GM19455 (cell line): ENCODE measurements around the gene ZFP62.

Experiments used
- ATAC-seq: cut with Tn5 transposase; IDR thresholded peaks from one replicate; pipeline ENCODE4 v1.9.1; 2021; ENCODE audit not compliant: unreplicated experiment

ZFP62 gene

DNA sequence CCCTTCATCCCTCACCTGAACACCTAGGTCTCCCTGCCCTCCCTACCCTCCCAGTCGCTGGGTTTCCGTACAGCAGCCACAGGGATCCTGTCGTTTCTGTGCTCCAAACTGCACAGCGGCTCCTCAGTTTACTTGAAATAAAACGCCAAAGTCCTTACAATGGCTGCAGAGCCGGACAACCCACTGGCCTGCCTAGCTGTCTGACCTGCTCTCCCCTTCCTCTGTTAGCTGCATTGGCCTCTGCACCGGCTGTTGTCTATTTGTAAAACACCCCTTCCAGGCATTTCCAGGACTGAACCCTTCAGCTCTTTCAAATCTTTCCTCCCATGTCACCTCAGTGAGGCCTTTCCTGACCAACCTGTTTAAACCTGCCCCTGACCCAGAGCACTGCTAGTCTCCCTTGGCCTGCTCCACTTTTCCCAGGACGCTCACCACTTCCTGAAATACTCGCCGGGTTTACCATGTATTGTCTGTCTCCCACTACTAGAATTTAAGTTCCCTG is 49.4 kb downstream of the ZFP62 start:
- ATAC-seq, result no peak

DNA sequence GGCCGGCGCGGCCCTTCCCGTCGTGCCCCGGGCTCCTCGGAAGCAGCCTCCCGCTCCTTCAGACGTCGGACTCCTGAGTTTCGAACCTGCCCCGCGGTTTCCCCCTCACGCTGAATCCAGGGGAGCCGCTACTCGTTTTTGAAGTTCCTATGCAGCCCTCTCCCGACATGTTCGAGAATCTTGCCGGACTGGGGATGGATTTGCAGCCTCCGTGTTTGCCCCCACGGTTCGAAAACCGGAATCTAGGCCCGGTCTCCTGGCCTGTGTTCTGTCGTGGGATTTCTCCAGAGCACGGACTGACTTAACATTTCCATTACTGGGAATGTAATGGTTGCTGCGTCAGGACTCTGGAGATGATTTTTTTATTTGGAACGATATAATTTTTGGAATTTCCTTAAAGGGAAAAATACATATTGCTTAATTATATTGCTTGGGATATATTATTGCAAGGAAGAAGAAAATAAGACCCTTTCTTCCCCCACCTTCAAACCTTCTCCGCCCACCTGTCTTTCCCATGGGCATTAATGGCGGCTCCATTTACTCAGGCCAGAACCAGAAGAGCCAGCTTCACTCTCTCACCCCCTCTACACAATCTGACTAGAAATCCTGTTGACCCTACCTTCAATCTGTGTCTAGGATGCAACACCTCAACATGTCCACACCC is 50.0 kb downstream of the ZFP62 start:
- no peak for ATAC-seq

DNA sequence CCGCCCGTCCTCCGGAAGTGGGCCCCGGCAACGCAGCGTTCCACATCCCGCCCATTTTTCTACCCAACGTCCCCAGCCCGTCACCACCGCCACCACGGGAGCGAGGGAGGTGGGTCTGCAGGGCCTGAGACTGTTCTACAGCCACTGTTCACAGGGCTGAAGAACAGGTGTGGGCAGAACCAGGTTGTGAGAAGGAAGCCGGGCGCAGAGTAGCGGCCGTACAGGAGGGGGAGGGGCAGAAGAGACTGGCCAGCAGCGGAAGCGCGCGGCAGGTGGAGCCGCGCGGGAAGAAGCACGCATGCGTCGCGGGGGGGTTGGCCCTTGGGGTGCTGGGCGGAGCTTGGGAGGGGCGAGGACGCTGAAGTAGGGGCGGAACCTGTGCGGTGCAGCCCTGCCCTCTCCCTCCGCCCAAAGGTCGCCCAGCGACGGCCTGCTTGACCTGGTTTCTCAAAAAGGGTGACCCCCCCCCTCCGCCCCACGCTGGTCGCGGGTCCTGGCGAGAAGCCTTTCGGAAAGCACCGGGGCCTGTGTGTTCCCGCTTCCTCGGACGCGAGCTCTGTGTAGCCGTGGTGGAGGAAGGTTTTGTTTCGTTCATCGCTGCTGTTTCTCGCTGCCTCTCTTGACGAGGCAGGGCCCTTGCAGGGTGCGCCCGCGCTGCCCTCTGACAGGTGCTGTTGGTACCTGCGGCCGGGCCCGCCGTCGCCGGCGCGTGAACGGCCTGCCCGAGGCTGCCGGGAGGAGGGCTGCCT is 50.7 kb downstream of the ZFP62 start:
- peak; percentile 73 for ATAC-seq

DNA sequence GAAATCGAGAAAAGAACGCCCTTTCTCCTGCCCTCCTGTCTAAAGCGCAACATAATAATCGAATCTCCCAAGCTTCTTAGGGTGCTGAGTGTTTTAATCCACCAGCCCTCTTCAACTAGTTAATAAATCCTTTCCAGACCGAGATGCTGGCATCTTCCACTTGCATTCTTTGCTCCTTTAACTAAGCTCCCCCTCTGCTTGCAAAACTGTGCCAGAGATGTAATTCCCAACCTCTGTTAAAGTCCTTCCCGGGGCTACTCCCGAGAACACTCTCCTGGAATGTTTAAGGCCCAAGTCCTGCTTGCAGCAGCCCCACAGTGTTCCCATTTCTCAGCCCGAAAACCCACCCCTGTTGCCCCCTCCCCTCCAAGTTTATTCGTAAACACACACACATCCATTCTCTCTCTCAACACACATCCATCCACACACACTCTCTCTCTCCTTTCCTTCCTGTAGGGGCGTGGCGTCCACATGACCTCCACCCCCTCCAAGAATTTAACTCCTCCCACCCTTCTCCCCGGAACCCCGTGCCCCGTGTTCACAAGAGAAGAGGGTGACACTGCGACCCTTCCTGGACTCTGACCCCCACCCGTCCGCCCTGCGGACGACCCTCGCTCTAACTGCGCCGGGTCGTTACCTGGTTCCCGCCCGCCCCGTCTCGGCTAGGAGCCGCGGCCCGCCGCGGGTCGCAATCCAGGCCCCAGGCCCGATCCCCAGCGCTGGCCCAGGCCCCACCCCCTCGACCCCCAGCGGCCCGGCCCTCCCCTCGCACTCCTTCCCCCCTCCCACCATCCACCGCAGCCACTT is 51.5 kb downstream of the ZFP62 start:
- peak; percentile 57 for ATAC-seq

DNA sequence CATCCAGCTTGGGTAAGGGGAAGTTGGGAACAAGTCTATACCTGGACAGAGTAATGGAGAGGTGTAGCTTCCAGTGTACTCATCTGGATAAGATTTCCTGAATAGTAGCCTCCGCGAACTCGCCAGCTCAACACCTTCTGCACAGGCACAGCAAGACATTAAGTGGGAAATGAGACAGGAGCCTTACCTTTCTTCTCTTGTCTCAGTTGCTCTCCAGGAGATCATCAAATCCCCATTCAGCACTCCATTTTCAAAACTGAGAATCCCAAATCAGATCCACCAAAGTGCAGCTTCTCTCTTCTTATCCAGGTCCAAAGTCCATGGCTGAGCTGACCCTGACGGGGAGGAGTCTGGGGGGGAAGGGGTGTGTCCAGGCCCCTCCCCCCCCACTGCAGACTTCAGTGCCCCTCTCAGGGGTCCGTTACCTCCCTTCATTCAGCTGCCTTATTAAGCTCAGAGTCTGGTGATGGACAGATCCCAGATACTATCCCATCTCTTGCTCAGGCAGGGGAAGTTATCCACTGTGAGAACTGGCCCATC is 52.5 kb downstream of the ZFP62 start:
- no peak for ATAC-seq

DNA sequence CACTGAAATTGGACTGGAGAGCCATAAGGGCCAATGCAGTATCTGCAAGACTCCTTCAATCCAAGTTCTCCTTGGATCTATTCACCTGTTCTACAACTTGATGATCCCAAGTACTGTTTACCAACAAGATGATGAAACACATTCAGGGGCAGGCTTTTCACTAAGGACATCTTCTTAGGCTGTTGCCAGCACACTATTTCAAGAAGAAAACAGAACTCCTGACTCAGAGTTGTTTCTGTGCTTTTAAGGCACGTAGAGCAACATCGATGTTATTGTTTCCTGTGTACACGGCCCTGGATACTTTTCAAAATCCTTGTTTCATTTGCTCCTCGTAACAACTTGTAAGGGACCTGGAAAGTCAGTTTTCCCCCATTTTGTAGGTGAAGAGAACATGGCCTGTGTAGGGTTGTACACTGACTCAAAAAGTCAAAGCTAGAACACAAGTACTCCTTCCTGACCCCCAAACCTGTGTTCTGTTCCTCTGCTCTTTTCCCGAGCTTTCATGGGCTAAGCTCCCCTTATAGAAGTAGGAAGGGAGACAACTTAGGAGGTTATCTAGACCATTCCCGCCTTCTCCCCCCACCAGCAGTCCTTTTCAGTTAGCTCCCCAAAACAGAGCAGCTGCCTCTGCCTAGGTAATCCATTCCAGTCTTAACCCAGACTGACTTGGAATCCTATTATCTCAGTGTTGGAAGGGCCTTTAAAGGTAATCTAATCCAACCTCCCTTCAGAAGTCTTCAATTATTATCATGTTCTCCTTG is 53.2 kb downstream of the ZFP62 start:
- ATAC-seq, result no peak

DNA sequence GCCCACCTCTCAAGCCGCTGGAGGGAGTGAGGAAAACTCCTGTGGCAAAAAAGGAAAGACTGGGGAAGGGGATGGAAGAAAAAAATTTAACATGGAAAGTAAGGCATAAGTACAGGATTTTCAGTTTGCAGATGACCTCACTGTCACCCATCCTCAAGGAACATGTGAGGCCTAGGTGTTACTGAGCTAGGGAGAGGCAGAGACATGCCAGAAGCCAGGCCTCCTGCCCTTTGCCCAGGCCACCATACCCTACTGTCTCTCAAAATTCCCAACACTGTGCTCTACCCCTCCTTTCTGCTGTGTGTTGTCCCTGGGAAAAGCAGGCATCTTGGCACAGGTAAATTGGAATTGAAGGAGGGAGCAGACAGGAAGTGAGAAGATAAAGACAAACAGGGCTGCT is 54.0 kb downstream of the ZFP62 start:
- ATAC-seq, result no peak

DNA sequence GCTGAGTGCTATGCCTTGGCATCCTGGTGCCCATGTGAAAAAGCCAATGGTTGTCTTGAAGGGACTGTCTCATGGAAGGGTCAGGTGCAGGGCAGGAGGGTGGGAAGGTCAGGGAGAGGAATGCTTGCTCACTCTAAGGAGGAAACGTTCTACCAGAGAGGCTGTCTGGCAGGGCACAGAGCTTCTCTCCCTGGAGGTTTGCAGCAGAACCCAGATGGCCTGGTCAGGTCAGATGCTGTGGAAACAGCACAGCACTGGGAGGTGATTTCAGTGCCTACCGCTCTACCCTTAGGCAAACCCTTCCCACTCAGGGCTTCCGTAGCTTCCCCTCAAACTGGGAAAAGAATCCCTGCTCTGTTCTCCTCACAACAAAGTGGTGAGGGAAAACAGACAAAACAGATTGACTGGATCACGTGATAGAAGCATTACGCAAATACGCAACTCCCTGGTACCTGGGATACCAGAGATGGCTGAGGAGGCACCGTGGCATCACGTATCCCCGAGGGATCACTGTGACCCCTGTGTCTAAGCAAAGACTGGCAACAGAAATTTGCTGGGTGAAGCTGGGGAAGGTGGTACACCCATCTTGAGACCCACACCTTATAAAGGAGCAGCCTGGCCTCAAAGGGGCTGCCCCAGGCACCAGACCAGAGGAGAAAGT is 54.6 kb downstream of the ZFP62 start:
- ATAC-seq, result no peak

DNA sequence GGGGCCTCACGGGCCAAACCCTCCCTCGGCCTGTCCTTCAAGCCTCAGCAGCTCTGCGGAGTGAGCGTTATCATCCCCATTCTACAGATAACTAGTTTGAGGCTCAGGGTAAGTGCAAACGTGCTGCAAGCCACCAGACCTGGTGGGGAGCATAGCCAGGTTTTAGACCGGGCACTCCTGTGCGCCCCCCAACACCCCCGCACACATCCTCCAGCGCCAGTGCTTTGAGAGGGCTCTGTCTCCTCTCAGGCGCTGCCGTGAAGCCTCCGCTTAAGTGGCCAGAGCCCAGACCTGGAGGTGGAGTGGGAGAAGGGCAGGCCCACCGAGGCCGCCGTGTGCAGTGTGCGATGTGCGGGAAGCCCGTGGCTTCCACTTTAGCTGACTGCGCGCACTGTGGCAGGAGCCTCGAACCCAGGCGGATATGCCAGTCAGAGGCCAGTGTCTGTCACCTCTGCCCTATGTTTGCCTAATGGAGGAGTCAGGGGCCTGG is 56.9 kb downstream of the ZFP62 start:
- ATAC-seq, result peak; percentile 7

DNA sequence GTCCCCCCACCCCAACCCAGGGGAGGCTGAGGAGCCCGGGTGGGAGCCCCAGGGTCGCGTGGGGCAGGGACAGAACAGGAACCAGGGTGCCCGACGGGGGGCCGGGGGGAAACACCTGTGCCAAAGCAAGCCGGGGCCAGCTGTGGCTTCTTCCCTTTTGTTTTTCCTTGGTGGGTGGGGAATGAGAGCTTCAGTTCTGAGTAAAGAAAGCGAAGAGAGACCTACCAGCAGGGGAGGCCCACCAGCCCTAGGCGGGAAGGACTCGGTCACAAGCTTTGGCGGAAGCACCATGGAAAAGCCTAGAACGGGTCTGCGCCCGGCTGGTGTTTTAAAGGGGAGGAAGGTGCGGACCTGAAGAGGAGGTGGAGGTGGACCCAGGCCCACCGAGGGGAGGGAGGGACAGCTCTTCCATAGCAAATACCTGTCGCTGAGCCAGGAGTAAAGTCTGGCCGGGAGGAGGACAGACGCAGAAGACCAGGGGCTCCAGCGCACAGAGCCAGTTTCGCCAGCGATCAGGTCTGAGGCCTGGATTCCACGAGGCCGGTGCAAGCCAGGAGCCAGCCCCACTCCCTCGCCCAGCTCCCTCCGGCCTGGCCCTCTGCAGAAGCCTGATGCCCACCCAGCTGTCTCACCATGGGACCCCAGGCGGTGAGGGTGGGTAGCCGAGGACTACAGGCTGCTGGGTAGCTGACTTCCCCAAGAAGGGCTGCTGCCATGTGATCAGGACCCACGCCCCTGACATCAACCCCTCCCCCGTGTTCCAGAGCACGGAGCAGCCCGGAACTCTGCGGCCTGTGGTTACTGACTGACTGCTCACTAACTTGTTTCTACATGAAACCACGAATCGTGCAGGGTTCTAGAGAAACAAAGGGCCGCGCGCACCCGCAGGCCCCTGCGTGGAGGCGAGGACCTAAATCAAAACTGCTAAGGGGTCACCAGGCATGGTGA is 57.6 kb downstream of the ZFP62 start:
- ATAC-seq, result peak; percentile 53

DNA sequence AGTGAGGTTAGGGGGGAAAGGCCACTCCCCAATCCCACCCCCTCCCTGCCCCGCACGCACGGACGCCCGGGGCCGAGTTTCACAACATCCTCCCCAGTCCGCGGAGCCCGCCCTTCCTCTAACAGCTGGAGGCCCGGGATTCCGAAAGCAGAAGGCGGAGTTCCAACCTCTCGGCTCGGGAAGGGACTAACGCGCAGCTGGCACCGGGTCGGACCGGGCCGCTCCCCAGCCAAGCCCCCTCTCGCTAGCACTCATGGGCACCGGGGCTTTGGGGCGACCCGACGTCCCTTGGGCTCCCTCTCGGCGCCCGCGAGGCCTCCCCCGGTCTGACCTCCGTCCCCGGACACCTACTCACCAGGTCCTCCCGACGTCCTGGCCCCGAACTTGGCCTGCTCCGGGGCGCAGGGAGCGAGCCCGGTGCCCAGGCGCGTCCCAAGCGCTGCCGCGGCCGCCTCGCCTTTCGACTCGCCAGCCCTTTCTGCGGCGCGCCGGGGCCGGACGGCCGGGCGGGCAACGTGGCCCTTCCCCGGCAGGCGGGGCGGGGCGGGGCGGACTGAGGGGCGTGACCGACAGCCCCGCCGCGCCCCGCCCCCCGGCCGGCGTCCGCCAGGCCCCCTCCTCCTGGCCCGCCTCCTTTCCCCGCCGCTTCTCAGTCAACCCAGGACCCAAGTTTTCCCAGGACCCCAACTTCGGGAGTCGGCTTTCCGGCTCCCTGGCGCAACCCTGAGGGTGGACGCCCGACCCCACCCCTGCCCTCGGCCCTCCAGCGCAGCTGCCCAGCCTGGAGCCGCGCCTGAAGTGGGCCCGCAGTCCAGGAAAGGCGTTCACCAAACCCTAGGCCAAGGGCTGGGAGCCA is 58.5 kb downstream of the ZFP62 start, which contains the start of gene MGAT1:
Gene MGAT1 (minus strand): TSS at position 482 of the 856 bp plus-strand sequence. CDS start 9,835 bp downstream, outside the sequence.
- ATAC-seq, result peak; percentile 54

DNA sequence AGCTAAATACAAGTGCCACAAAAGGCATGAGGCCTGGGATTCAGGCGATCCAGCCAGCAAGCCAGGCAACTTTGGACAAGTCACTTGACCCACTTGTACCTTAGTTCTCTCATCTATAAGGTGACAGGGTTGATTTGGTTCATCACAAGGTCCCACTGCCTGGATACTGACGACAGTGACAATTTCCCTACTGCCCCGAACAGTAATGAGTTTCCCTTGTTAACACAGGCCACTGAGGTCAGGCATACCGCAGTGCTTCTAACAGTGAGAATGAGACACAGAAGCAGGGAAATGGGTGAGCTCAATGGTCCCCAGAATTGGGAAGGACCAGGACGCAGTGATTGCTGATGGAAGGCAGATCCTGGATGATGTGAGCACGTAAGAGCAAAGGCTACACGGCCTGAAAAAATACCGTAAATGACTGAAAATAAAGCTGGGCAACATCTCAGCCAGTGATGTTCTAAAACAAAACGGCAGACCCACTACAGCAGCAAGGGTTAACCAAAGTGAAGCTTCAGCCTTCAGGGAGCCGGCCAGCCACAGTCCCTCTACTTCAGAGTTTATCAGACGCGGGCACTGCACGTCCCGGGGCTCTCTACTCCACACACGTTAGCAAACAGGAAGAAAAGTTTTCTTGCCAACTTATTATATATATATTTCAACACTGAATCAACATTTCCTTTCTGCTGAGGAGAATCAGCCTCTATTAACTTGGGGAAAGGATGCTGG is 59.3 kb downstream of the ZFP62 start:
- ATAC-seq, result no peak

DNA sequence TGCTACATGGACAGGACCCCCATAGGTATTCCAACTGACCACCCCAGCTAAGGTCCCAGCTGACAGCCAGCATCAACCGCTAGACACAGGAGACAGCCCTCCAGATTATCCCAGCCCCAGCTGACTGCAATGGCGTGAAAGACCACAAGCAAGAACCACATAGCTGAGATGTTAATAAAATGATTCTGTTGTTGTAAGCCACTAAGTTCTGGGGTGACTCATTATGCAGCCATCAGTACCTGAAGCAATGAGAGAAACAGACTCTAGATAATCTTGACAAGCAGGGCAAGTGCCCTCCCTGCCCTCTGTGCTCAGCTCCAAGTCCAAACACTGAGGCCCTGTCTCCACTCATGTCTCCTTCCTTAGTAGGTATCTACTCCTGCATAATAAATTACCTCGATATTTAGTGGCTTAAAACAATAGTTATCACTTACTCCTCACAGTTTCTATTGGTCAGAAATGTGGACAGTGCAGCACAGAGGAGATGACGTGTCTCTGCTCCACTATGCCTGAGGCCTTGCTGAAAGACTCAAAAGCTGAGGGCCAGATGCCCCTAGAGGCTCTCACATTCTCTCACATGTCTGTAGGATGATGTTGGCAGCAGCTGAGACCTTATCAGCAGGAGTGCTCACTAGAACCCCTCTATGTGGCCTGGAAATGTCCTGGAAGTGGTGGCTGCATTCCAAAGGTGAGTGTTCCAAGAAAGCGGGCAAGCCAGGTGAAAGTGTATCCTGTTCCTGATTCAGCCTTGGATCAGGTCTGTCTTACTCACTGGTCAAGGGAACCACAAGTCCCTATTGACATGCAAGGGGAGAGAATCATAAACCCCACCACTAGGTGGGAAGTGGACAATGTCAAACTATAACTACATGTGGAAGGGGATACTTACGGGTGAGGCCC is 60.9 kb downstream of the ZFP62 start:
- no peak for ATAC-seq

DNA sequence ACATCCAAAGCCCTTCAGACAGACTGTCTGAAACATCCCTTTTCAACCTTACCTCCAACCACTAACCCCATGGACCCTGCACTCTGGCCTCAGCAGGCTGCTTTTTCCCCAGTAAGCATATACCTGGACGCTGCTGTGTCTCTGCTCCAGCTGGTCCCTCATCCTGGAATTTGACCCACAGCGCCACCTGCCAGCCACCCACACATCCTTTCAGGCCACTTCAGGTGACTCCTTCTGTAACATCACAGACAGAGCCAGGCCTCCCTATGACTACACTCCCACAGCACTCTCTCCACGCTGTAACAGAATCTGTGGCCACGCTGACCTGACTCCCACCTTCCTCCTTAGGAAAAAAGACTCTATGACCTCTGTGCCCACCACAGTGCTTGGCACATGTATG is 61.9 kb downstream of the ZFP62 start:
- no peak for ATAC-seq

DNA sequence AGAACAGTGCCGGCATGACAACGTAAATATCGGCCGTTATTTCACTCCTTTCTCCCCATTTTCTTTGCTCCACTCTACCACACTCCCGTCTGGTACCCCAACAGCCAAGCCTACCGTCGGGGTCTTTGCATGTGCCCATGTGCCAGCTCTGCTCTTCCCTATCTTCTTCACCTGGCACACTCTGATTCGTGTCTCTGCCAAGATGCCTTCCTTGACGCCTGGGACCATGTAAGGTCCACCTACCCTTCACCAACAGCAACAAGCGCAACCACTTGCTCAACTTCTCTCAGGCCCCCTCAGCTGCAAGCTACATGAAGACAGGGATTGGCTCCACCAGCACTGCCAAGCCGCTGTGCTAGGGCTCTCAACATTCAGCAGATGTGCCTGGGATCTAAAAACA is 62.9 kb downstream of the ZFP62 start:
- ATAC-seq, result no peak
